ENCODE data around the gene EVC.
"Not testable (repeated sequence)": the region's sequence is repeated elsewhere in the genome, so short reads cannot be mapped to it uniquely, and the experiment has no call there.

Gene EVC

DNA sequence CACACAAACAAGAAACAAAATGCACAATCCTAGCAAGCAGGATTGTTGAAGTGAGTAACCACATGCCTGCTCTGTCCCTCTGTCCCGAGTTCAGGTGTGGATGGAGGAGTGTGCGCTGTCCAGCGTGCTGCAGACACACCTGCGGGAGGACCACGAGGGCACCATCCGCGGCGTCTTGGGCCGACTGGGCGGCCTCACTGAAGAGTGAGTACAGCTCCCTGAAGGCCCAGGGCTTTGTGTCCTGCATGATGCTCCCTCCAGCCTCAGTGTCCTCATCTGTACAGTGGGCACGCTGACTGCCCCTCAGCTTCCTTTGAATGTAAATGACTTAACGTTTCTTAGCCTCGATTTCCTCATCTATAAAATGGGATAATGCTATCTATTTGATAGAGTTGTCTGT is 82.5 kb downstream of the EVC start:
- no peak for DNase-seq

DNA sequence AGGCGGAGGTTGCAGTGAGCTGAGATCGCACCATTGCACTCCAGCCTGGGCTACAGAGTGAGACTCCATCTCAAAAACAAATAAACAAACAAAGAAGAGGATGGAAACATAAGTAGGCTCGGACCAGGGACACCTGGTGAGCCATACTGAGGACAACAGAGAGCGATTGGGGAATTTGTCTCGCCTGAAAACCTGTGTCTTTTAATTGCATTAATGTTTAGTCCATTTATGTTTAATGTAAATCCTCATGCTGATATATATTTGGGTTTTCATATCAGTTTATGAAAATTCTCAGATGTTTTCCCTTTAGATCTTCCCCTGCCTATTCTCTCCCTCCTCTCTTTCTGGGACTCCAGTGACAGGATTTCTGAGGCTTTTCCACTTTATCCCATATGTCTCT is 84.6 kb downstream of the EVC start:
- DNase-seq: no peak

DNA sequence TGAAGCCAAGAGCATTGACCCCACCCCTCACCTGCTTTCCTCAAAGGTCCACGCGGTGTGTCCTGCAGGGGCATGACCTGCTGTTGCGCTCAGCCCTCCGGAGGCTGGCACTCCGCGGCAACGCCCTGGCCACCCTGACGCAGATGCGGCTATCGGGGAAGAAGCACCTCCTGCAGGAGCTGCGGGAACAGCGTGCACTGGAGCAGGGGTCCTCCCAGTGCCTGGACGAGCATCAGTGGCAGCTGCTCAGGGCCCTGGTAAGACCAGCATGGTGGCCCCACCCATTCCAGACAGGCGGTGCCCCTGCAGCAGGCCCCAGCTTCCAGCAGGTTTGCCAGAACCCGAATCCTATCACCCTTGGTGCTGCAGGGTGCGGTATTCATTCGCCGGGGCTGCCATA is 86.0 kb downstream of the EVC start:
- DNase-seq: no peak

GRCh38 chr4:5797866-5798265 is 86.9 kb downstream of the EVC start:
- DNase-seq: no peak

GRCh38 chr4:5798462-5798861 is 87.5 kb downstream of the EVC start:
- DNase-seq: no peak

DNA sequence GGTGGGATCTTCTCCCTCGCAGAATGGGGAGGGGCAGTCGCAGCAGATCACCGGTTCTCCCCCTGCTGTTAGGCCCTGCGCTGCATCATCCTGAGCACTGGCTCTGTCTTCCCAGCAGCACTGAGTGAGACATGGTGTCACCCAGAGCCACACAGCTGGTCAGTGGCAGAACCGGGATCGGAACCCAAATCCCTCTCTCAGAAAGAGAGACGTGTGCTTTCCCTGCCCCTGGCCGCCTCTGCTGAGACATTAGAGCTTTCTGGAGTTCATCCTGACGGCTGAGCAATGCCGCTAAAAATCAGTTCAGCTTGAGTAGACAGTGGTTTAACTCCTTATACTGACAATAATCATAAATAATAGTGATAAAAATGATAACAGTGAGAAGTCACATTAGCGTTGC is 87.9 kb downstream of the EVC start:
- no peak for DNase-seq

- no peak for DNase-seq
Observed at GRCh38 chr4:5799406-5799805, 88.4 kb downstream of the EVC start.

DNA sequence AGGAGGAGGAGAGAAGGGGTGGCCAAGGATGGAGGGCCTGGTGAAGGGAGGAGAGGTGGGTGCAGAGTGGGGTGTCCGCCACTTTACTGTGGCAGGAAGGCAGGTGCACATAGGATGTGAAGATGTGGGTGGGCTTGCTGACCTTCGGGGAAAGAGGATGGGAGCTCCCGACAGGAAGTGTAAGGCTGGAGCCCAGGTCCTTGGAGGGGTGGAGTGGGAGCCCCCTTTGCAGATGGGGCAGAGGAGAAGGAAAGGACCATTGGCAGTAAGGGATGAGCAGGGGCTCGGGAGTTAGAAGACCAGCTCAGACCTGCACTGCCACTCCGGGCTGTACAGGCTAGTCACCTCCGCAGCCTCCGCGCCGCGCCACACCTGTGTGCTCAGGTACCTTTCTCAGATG is 89.5 kb downstream of the EVC start:
- DNase-seq: no peak

DNA sequence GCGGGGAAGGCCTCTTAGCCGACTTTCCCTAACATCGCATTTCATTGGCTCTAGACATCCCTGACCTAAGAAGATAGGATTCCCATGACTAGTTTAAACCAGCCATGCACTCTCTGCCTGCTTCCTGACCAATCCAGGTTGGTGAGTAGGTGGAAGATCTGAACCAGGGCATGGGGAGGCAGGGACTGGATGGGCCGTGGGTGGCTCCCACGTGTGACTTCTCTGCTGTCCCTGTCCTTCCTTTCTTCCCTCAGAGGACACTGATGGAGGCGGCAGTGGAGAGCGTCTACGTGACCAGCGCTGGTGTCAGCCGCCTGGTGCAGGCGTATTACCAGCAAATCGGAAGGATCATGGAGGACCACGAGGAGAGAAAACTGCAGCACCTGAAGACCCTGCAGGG is 90.7 kb downstream of the EVC start:
- no peak for DNase-seq

DNA sequence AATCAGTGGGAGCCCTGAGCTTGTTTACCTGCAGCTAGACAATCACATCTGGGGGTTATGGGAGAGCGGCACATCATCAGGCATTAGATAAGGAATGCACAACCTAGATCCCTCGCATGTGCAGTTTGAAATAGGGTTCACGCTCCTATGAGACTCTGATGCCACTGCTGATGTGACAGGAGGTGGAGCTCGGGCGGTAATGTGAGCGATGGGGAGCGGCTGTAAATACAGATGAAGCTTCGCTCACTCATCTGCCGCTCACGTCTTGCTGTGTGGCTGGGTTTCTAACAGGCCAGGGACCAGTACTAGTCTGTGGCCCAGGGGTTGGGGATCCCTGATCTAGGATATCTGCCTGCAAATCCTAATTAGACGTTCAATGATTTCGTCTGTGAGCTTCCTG is 91.6 kb downstream of the EVC start:
- no peak for DNase-seq

DNA sequence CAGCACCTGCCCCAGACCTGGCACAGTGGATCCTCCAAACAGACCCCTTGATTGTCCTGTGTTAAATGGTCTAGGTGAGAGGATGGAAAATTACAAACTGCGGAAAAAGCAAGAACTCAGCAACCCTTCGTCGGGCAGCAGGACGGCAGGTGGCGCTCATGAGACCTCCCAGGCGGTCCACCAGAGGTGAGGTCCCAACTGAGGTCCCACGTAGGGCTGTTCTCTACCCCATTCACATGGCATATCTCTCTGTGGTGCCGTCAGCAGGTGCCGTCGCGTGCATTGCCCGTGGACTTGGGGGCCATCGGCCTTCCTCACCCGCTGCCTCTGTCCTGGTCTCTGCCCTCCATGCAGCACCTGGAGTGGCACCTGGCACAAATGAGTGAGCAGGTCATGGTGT is 93.7 kb downstream of the EVC start:
- no peak for DNase-seq

DNA sequence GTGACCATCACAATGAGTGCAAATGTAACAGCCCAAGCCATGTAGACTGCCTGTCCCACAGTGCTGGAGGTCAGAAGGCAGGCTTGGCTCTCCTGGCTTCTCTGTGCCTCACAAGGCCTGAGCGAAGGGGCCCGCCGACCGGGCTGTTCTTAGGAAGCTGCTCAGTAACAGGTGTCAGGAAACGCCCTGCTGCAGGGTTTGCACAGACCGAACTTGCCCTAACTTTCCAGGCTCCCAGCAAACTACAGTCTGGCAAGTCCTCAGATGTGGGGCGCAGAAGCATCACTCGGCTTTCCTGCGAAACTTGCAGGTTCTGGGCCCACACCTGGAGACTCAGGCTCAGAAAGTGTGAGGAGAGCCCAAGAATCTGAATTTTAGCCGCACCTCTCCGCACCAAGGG is 94.3 kb downstream of the EVC start:
- no peak for DNase-seq

DNA sequence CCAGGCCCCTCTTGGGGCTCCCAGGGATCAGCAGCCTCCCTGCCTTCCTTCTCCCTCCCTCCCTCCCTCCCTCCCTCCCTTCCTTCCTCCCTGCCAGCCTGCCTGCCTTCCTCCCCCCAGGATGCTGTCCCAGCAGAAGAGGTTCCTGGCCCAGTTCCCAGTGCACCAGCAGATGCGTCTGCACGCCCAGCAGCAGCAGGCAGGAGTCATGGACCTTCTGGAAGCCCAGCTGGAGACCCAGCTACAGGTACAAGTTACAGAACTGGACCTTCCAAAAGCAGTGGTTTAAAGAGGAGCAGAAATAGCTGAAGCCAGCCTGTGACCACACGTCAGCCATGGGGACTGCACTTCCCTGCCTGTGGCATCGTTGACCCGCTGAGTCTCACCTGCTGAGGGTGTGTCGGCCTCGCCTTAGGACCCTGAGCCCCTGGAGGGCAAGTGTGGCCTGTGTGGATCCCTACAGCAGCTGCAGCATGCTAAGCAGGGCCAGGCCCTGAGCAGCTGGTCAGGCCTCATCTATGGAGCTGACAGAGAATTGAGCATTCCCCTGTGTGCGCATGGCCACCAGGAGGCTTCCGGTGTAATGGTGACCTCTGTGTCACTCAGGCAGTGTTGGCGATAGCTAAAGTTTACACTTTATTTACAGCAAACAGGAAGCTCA is 97.2 kb downstream of the EVC start:
- DNase-seq: no peak

DNA sequence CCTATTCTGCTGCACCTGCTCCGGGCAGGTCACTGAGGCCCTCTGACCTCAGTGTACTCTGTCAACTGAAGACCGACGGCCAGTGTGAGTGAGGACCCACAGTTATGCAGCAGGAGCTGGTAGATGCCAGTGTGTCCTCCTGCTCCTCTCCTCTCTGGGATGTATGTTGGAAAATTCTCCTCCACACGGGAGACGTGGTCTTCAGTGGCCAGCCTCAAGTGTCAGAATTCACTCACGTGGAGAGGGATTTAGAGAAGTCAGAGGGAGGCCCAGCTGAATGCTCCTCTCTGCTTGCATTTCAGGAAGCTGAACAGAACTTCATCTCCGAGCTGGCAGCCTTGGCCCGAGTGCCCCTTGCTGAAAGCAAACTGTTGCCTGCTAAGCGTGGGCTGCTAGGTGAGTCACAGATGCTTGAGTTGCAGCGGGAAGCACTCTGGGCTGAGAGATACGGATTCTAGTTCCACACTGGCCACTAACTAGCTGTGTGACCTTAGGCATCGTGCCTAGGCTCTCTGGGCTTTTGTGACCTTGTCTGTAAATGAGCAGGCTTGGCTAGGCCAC is 98.3 kb downstream of the EVC start:
- no peak for DNase-seq

DNA sequence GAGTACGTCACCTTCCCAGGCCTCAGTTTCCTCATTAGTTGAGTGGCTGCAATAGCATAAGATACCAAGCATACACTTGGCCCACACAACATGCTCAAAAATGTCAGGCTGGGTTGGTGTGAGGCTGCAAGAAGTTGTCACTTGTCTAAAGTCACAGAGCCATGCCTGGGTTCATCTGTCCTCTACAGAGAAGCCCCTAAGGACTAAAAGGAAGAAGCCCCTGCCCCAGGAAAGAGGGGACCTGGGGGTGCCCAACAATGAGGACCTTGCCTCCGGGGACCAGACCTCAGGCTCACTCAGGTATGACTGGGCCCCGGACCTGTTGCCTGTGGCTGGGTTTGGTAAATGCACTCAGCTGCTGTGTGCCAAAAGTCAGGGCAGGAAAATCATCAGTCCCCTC is 99.2 kb downstream of the EVC start:
- no peak for DNase-seq

- DNase-seq: no peak
Observed at GRCh38 chr4:5810770-5811430, 99.9 kb downstream of the EVC start.

GRCh38 chr4:5812057-5812456 is 101.1 kb downstream of the EVC start:
- not testable (repeated sequence) for DNase-seq

- peak; percentile 42 for DNase-seq
Observed at GRCh38 chr4:5812506-5813229, 101.7 kb downstream of the EVC start.

DNA sequence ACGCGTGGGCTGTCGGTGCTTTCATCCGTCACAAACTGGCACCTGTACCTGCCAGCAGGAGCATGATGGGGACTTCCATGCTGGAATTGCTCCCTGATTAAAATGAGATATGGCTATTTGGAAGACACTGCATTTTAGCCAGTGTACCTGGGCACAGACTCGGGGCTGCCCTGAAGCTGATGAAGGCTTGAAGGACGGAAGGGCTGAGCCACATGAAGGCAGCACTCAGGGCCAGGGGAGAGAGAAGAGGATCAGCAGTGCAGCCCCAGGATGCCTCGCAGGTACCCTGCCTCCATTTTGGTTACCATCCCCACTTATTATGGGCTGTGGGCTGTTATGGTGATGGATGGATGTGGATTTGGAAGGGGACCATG is 102.9 kb downstream of the EVC start:
- no peak for DNase-seq

GRCh38 chr4:5814421-5814820 is 103.4 kb downstream of the EVC start:
- DNase-seq: no peak

DNA sequence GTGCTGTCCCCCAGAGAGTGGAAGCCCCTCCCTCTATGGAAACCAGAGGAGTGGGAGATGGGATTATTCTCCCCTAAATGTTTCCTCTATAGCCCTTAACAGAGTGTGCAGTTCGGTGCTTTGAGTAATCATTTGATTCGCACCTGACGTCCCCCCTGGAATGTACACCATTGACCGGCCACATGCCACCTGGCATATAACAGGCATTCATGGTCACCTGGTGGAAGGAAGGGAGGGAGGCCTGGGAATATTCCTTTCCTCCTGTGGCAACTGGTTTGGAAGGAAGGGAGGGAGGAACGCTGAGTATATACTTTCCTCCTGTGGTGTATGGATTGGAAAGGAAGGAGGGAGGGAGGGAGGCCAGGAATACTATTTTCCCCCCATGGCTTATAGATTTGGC is 104.6 kb downstream of the EVC start:
- DNase-seq: no peak

- no peak for DNase-seq
Observed at GRCh38 chr4:5816101-5816500, 105.1 kb downstream of the EVC start.

DNA sequence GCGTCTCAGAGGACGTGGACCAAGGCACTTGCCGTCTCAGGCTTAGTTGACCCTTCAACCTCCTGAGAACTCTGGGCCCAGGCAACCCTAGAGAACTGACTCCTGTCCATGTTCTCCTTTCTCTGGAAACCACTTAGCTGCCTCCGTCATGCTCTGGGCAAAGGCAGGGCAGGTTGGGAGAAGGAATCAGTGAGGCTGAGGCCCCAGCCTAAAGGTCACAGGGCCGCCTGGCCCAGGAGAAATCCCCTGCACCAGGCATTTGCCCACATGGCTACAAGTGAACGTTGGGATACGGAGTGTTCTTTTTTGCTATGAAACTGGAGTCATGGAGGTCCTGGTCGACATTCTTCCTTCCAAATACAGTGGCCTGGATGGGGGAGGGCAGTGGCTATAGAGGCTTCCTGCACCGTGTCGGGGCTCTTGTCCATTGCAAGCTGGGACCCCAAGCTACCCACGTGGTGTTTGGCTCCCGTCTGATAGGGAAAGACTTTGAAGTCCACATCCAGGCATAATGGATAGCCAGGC is 105.9 kb downstream of the EVC start:
- no peak for DNase-seq
